IMR-90 (cell line): ENCODE data around the gene MPL.

ENCODE experiments used
- CEBPB ChIP-seq: IDR thresholded peaks from 2 replicates; pipeline ENCODE4 v1.6.1; 2012; ENCODE audit warnings: low read depth, low read length, improper control_type of control experiment
- TF ChIP-seq, protein P1 (sequence below): conservative IDR thresholded peaks from 2 replicates; pipeline ENCODE4 v1.5.1; 2012; ENCODE audit warnings: mild to moderate bottlenecking, low read depth, low read length, improper control_type of control experiment
- TF ChIP-seq, protein P2 (sequence below): fragments of 150-350 bp; IDR thresholded peaks from 2 replicates; pipeline ENCODE4 v1.6.1; 2016; ENCODE audit warnings: low read depth, mild to moderate bottlenecking, low read length, moderate library complexity, borderline replicate concordance

DNA sequence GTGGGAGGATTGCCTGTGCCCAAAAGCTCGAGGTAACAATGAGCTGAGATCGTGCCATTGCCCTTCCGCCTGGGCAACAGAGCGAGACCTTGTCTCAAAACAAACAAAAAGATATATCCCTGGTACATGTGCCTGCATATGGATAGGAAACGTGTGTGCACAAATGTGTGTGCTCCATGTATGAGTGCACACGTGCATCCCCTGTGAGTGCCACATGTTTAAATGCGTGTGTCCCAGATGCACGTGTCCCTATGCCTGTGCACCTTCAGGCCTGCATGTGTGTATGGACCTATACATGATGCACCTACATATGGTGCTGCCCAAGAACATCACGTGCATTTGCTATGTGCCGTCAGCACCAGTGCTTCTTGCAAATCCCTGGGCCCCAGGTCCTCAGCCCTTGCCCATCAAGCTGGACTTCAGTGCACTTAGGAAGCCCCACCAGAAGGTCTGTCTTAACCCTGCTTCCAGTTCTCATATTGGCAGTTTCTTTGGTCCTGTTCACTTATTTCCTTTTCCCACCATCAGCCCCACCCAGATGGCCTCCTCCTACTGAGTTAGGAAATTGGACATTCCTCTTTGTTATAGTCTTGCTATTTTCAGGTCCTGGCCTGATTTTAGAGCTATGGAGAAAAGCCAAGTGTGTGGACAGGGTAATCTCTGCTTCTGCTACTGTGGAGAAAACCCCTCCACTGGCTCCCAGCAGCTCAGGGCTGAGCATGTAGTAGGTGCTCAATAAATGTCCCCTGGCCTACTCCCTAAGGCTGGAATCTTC is 21.5 kb upstream of the MPL start:
- TF ChIP-seq, protein P1, sequence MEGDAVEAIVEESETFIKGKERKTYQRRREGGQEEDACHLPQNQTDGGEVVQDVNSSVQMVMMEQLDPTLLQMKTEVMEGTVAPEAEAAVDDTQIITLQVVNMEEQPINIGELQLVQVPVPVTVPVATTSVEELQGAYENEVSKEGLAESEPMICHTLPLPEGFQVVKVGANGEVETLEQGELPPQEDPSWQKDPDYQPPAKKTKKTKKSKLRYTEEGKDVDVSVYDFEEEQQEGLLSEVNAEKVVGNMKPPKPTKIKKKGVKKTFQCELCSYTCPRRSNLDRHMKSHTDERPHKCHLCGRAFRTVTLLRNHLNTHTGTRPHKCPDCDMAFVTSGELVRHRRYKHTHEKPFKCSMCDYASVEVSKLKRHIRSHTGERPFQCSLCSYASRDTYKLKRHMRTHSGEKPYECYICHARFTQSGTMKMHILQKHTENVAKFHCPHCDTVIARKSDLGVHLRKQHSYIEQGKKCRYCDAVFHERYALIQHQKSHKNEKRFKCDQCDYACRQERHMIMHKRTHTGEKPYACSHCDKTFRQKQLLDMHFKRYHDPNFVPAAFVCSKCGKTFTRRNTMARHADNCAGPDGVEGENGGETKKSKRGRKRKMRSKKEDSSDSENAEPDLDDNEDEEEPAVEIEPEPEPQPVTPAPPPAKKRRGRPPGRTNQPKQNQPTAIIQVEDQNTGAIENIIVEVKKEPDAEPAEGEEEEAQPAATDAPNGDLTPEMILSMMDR, result no peak
- TF ChIP-seq, protein P2, sequence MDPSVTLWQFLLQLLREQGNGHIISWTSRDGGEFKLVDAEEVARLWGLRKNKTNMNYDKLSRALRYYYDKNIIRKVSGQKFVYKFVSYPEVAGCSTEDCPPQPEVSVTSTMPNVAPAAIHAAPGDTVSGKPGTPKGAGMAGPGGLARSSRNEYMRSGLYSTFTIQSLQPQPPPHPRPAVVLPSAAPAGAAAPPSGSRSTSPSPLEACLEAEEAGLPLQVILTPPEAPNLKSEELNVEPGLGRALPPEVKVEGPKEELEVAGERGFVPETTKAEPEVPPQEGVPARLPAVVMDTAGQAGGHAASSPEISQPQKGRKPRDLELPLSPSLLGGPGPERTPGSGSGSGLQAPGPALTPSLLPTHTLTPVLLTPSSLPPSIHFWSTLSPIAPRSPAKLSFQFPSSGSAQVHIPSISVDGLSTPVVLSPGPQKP, result no peak
- no peak for TF ChIP-seq CEBPB
